ENCODE results near the gene ABL2. TPM values are rescaled to one million over a fixed set of nuclear protein-coding genes. Genes with fewer than 3 reads are reported as not detected.
"Not testable (repeated sequence)": the region's sequence is repeated elsewhere in the genome, so short reads cannot be mapped to it uniquely, and the experiment has no call there.

Gene ABL2
- total and polyA plus RNA-seq, 9 of the 15 experiments (the other 6 are each of a cell fraction or from before 2014, with no cell fraction given) = 1.4 to 15.0 (median 8.6) TPM

- BruUV-seq (replicated peaks) = no TSS peak
- in situ Hi-C loops (cut with MboI) = no loop called here
- Histone ChIP-seq H3K9me1 (ENCODE audit: control insufficient read depth, insufficient read depth, low read length) (no peaks in the 10 kb centered on the region), H3K27ac (ENCODE audit: extremely low read depth, low read depth, low read length) (no peak overlapping the region), H3K36me3 (ENCODE audit: control insufficient read depth, insufficient read depth, low read length) (no peaks in the 10 kb centered on the region), H3K9me3 (replicated peaks; ENCODE audit: control insufficient read depth, insufficient read depth, low read depth, low read length) (no peaks in the 10 kb centered on the region), H3K4me1 (replicated peaks in 1 of 2; ENCODE audit: control insufficient read depth in 2 of 2, insufficient read depth in 2 of 2, low read length in 2 of 2) (peaks cover 0 to 9% of the 10 kb centered on the region in 2 experiments; a peak in 2 of 5 replicates), H3K4me3 (no peak overlapping the region), H3K27me3 (ENCODE audit: control insufficient read depth in 2 of 2, insufficient read depth in 2 of 2, low read length in 2 of 2) (no peaks in the 10 kb centered on the region), H3K79me2 (ENCODE audit: control insufficient read depth, insufficient read depth, low read length) (peaks cover 8% of the 10 kb centered on the region; the same call in 1 of the 3 replicates), H3K4me2 (ENCODE audit: insufficient read depth, low read length) (no peak overlapping the region), H2AFZ (ENCODE audit: low read depth, low read length) (no peak overlapping the region), H3K9ac (ENCODE audit: insufficient read depth in 1 of 2, low read depth in 2 of 2, low read length in 2 of 2) (no peak overlapping the region), H4K20me1 (replicated peaks; ENCODE audit: control insufficient read depth, insufficient read depth, low read length) (no peaks in the 10 kb centered on the region)
- TF ChIP-seq BCL6 (CRISPR knock-in tag; IDR thresholded peaks at IDR 0.05) (no peak), CEBPB (tag; IDR thresholded peaks at IDR 0.05) (peak; percentile 36; the same call in 1 of the 2 replicates), CHAMP1 (IDR thresholded peaks at IDR 0.05) (no peak), CEBPG (CRISPR knock-in tag; IDR thresholded peaks at IDR 0.05) (no peak), CEBPG (tag; conservative IDR thresholded peaks at IDR 0.05 in 1 of 2, IDR thresholded peaks at IDR 0.05 in 1 of 2) (peak; percentile 18 to 72; a peak in 2 of 4 replicates)
- TF ChIP-seq, protein P1, sequence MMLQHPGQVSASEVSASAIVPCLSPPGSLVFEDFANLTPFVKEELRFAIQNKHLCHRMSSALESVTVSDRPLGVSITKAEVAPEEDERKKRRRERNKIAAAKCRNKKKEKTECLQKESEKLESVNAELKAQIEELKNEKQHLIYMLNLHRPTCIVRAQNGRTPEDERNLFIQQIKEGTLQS (IDR thresholded peaks at IDR 0.05) = peak; percentile 37
- TF ChIP-seq, protein P1 (CRISPR knock-in tag; conservative IDR thresholded peaks at IDR 0.05) = no peak
- 76% methylated on average over 5 of the region's 5 CpGs for WGBS (ENCODE audit: insufficient coverage, low coverage, missing lambda C conversion rate)
- peak; percentile 54 for ATAC-seq
- no peak for DNase-seq (ENCODE audit: extremely low read depth in 1 of 4, low spot score in 3 of 4)
- ChIA-PET POLR2A (interaction anchor here (0.6 to 0.7 kb wide), 2 partner anchors 14 to 108 kb away, joined by 3 read pairs; no protein-coding TSS in a partner anchor), CTCF (ENCODE audit: low intra/inter-chr PET ratio) (no interaction called here)
- intact Hi-C loops (cut with micrococcal nuclease) = no loop called here
- FAIRE-seq = peak; percentile 11
These were observed 91.7 kb downstream of the ABL2 start for GRCh38 chr1:179137617-179138255.

GRCh38 chr1:179135707-179136106 lies 93.8 kb downstream of the ABL2 start:
- H3K4me3 ChIP-seq; H3K4me1 ChIP-seq (replicated peaks in 1 of 2; ENCODE audit: control insufficient read depth in 2 of 2, insufficient read depth in 2 of 2, low read length in 2 of 2); H3K27ac ChIP-seq (ENCODE audit: extremely low read depth, low read depth, low read length); H4K20me1 ChIP-seq (replicated peaks; ENCODE audit: control insufficient read depth, insufficient read depth, low read length); ATAC-seq; CTCF ChIA-PET (ENCODE audit: low intra/inter-chr PET ratio); H3K27me3 ChIP-seq (ENCODE audit: control insufficient read depth in 2 of 2, insufficient read depth in 2 of 2, low read length in 2 of 2); H3K9me1 ChIP-seq (ENCODE audit: control insufficient read depth, insufficient read depth, low read length); H3K36me3 ChIP-seq (ENCODE audit: control insufficient read depth, insufficient read depth, low read length); H3K9me3 ChIP-seq (replicated peaks; ENCODE audit: control insufficient read depth, insufficient read depth, low read depth, low read length); DNase-seq (ENCODE audit: extremely low read depth in 1 of 4, low spot score in 3 of 4); POLR2A ChIA-PET; H3K9ac ChIP-seq (ENCODE audit: insufficient read depth in 1 of 2, low read depth in 2 of 2, low read length in 2 of 2); in situ Hi-C loops (cut with MboI); intact Hi-C loops (cut with micrococcal nuclease); FAIRE-seq; H2AFZ ChIP-seq (ENCODE audit: low read depth, low read length); H3K4me2 ChIP-seq (ENCODE audit: insufficient read depth, low read length); BruUV-seq (replicated peaks); H3K79me2 ChIP-seq (ENCODE audit: control insufficient read depth, insufficient read depth, low read length): not testable (repeated sequence)
- WGBS (ENCODE audit: insufficient coverage, low coverage, missing lambda C conversion rate) = no CpG with 5 or more reads among the region's 28 CpGs
